NCI-H2081 (cell line): ENCODE measurements around the gene LRRC47.
"Not testable (repeated sequence)": the region's sequence is repeated elsewhere in the genome, so short reads cannot be mapped to it uniquely, and the experiment has no call there.

Experiments
- DNase-seq, 2 experiments: peaks; one replicate each; lab custom pipeline; 2025; lab: John Stamatoyannopoulos, UW

Gene LRRC47

DNA sequence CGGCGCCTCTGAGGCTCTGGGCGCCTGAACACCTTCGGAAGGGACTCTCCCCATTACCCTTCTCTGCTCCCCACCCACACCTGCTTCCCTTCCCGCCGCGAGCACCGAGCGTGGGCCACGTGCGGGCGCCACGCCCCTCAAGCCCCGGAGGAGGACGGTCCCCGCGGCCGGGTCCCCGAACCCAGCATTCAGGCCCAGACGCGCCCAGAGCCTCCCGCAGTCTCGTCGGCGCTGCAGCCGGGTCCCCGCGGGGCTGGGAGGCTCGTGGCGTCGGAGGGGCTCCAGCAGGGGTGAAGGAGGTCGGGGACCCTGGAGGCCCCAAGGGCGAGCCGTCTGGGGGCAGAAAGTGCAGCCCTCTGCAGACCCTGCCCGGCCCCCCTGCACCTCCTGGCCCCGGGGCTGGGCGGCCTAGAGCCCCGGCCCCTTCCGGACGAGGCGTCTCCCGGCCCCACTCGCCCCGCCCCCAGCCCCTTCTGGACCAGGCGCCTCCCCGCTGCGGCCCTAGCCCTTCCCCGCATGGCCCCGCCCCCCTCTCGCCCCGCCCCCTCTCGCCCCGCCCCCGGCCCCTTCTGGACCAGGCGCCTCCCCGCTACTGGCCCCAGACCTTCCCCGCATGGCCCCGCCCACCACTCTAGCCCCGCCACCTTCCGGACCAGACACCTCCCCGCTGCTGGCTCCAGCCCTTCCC lies 24.1 kb downstream of the LRRC47 start:
- DNase-seq: peak; percentile 61 to 84

GRCh38 chr1:3771108-3772026 lies 24.9 kb downstream of the LRRC47 start:
- DNase-seq: no peak

- DNase-seq: no peak
Observed at GRCh38 chr1:3770047-3770765, 26.1 kb downstream of the LRRC47 start.

DNA sequence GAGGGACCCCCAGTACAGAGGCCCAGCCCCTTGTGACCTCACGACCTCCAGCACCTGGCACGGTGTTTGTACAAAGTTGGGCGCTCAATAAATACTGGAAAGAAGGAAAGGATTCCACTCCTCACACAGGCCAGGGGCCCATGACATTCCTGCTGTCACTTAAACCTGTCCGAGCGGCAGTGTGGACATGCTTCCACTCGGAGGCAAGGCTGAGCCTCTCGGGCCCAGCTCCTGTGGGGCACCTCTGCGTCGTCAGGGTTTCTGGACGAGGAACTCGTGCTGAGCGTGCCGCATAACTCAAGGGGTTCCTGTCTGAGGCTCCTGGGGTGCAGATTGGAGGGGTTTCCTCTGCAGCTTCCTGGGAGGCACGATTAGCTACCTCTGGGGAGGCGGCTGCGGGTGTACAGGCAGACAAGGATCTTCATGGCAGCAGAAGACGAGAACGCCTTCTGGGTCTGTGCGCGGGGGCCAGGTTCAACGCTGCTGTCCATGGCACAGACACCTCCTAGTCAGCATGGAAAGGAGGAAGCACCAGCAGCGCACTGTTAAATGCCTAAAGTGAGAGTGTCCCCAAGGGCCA lies 27.4 kb downstream of the LRRC47 start:
- no peak for DNase-seq

GRCh38 chr1:3767328-3767925 lies 28.9 kb downstream of the LRRC47 start:
- no peak for DNase-seq

- DNase-seq: no peak
Observed at GRCh38 chr1:3763351-3764125, 32.8 kb downstream of the LRRC47 start.

- no peak for DNase-seq
Observed at GRCh38 chr1:3762873-3763228, 33.4 kb downstream of the LRRC47 start.

- DNase-seq: no peak
Observed at GRCh38 chr1:3762151-3762872, 34.0 kb downstream of the LRRC47 start.

- DNase-seq: no peak
Observed at GRCh38 chr1:3761296-3762010, 34.8 kb downstream of the LRRC47 start.

DNA sequence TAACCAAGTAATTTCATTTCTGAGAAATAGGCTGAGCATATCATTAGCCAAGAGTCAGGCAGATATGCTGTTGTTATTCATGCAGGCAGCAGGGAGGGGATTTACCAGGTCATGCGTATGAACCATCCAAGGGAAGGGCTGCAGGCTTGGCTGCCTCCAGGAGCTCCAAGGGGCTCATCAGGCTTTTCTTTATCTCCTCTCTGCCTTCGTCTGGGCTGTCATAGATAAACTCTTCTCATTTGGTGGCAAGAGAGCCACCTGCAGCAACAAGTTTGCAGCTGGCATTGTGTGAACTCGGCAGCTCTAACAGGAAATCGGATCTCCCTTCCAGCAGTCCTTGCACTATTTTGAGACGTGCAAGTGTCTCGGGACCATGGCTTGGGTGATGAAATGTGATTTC lies 36.5 kb downstream of the LRRC47 start:
- no peak for DNase-seq

DNA sequence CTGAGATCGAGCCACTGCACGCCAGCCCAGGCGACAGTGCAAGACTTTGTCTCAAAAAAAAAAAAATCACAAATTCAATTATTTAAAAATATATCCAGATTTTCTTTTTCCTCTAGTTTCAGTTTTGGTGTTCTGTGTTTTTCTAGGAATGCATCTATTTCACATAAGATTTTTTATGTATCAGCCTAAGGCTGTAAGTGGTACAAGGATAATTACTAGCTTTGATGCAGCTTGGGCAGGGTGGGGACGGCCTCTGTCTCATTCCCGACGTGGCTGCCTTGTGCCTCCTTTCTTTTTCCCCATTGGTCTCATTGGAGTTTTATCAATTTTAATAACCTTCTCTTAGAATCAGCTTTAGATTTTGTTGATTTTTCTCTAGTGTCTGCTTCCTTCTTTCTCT lies 37.1 kb downstream of the LRRC47 start:
- no peak for DNase-seq

- DNase-seq: no peak
Observed at GRCh38 chr1:3756394-3756793, 39.9 kb downstream of the LRRC47 start.

- no peak for DNase-seq
Observed at GRCh38 chr1:3753656-3754454, 42.4 kb downstream of the LRRC47 start.

DNA sequence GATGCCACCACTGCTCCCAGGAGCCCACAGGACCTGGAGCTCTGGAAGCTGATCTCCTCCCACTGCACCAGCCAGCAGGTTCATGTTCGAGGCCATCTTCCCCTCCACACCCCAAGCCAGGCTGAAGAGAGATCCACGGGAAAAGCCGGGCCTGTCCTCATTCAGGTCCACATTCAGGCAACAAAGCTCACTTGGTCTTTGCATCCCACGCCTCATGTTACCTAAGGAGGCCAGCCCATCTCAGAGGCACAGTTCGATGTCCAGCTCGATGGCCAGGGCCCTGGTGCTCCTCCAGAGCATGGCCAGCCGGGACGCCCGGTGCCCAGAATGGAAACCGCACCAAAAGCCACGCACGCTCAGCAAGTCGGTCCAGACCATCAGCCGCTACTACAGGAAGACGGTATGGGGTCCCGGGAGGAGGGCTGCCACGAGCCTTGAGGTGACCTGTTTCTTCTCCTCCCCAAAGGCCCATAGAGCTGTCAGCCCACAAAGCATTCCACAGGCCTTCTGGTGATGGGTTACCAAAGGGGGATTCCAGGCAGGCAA lies 43.8 kb downstream of the LRRC47 start, which contains the start of gene CCDC27:
CCDC27 (plus strand) TSS at position 51 of the 546 bp plus-strand sequence; CDS start at position 83, 32 bp downstream.
- no peak for DNase-seq

- no peak for DNase-seq
Observed at GRCh38 chr1:3750741-3751140, 45.6 kb downstream of the LRRC47 start.

DNA sequence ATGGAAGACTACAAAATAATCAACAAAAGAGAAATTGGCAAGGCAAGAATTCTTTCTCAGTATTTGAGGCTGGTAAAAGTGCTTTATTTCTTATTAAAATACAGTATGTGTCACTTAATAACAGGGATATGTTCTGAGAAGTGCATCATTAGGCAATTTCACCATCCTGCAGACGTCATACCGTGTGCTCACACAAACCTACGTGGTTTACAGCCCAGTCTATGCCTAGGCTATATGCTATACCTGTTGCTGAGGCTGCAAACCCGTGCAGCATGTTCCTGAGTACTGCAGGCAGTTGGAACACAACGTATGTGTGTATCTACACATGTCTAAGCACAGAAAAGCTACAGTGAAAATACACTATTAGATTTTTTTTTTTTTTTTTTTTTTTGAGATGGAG lies 46.8 kb downstream of the LRRC47 start:
- DNase-seq: no peak

DNA sequence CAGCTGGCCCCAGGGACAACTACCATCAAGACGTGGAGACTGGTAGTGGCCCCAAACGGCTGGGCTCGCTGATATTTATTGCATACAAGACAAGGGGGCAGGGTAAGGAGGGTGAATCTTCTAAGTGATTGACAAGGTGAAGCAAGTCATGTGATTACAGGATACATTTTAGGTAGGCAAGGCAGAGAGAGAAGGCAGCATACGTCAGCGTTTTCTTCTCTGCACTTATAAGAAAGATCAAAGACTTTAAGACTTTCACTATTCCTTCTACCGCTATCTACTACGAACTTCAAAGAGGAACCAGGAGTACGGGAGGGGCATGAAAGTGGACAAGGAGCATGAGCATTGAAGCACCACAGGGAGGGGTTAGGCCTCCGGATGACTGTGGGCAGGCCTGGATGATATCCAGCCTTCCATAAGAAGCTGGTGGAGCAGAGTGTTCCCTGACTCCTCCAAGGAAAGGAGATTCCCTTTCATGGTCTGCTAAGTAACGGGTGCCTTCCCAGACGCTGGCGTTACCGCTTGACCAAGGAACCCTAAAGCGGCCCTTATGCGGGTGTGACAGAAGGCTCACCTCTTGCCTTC lies 47.9 kb downstream of the LRRC47 start:
- not testable (repeated sequence) for DNase-seq

DNA sequence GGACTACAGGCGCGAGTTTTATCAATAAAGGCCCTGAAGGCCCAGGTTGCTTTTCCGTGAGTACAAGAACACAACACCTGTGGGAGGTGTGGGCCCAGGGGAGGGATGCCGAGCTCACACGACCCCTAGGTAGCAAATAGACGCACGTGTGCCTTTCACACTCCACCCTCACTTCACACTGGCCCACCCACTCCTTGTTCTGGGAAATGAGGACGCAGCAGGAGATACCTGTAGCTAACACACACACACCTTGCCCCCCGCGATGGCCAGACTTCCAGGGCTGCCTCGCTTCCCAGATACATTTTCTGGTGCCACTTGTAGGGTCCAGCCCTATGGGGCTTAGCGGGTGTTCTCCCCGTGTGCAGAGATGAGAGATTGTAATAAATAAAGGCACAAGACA lies 48.4 kb downstream of the LRRC47 start:
- DNase-seq: no peak
